ENCODE data around the gene TICRR.

DNA sequence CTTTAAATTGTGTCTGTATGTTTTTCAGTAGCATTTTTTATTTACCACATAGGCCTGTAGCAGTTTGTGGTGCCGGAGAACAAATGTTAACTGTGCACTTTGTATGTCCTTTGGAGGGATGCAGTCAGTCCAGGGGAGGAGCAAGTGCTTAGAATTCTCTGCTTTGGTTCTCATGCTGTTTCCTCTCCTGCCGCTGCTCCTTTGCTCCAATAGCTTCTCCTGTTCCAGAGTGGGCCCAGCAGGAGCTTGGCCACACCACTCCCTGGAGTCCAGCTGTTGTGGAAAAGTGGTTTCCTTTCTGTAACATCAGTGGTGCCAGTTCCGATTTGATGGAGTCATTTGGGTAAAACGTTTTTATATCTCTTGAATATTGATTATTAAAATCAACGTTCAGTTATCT is 16.6 kb downstream of the TICRR start:
- no peak for TF ChIP-seq POLR2A (IDR thresholded peaks at IDR 0.05)
- TF ChIP-seq CTCF (IDR thresholded peaks at IDR 0.05) = no peak

Measured in tibial nerve (tissue), 3 donors.